NCI-H345 treated with DMSO at 0.1 percent for 48 hours (cell line): Measurements from ENCODE around the gene S1PR1.

Source experiments
- DNase-seq: peaks from one replicate; lab custom pipeline; 2025; ENCODE audit not compliant: unreplicated experiment; lab: John Stamatoyannopoulos, UW

The S1PR1 gene

DNA sequence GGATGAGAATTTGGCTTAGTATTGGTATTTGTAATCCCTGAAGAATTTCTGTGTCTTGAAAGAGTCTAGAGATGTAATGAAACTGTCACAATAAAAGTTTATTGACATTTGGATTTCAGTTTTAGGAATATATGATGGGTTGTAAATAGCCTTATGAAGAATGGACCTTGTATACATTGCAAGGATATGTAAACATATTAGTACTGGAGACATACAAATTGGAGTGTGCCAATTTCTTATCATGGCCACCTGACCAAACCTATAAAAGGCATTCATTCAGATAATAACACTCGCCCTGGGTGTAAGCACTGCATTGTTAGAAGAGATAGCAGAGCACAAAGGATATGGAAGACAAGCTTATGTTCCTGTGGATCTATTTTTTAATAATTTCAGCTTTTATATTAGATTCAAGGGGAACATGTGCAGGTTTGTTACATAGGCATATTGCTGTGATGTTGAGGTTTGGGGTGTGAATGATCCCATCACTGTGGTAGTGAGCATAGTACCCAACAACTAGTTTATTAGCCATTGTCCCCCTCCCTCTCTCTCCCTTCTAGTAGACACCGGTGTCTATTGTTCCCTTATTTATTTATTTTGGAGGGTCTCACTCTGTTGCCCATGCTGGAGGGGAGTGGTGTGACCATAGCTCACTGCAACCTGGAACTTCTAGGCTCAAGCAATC lies 8.6 kb downstream of the S1PR1 start:
- DNase-seq, result no peak

GRCh38 chr1:101247404-101248287 lies 10.8 kb downstream of the S1PR1 start:
- no peak for DNase-seq

GRCh38 chr1:101250222-101250621 lies 13.4 kb downstream of the S1PR1 start:
- no peak for DNase-seq

- no peak for DNase-seq
Observed at GRCh38 chr1:101250656-101251272, 13.9 kb downstream of the S1PR1 start.

GRCh38 chr1:101251504-101251903 lies 14.7 kb downstream of the S1PR1 start:
- DNase-seq, result no peak

- no peak for DNase-seq
Observed at GRCh38 chr1:101253976-101254674, 17.3 kb downstream of the S1PR1 start.

DNA sequence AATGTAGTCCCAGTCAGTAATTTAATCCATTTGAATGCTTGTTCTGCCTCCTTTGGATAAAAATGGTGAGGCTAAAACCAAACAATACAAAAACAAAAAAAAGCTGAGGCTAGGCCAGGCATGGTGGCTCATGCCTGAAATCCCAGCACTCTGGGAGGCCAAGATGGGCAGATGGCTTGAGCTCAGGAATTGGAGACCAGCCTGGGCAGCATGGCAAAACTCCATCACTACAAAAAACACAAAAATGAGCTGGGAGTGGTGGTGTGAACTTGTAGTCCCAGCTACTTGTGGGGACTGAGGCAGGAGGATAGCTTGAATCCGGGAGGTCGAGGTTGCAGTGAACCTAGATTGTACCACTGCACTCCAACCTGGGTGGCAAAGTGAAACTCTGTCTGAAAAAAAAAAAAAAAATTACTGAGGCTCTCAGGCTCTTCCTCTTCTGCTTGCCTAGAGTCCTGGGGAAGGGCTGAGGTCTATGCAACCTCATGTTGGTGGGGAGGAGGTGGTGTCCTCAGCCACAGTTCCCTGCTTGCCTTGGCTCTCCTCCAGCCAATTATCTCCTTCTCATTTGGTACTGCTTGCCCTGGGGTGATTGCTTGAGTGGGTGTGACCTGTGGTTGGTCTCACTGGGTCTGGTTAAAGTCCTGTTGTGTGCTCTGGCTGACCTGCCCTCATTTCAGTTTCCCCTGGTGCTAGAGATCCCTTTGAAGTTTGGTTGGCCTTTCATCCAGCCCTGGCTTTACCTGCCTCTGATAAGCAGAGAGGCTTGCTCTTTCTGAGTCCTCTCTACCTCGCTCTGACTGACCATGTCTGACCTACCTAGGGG lies 20.9 kb downstream of the S1PR1 start:
- DNase-seq, result no peak

GRCh38 chr1:101259744-101260148 lies 22.9 kb downstream of the S1PR1 start:
- no peak for DNase-seq

DNA sequence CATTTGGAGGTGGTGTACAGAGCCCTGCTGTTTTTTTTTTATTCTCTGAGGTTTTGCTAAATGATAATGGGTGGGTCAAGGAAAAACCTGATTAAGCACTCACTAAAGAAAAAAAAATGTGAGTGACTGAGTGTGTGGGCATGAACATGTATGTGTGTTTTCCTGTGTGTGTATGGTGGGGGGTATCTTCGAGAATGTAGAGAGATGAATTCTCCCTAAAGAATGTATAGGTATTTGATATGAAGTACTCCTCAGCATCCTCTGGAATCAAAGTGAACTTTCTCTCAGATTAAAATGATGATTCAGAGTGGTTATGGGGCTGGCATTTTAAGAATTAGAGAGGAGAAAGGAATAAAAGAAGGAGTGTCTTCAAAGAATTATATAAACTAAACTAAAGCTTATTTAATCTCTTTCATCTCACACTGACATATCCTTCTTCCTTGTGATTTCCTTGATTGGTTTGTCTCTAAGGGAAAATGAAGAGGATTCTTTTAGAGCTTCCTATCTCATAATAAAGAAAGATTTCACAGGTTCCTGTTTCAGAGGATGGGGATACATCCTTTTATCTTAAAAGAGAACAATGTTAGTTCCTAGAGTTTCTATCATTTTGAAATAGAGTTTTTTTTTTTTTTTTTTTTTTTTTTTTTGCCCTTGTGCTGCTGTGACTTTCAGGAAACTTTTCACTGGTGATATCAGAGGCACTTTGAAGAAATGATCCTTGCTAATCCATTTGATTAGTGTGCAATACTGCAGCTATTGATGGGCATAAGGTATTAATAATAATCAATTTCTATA lies 23.9 kb downstream of the S1PR1 start:
- no peak for DNase-seq

GRCh38 chr1:101261623-101262022 lies 24.8 kb downstream of the S1PR1 start:
- no peak for DNase-seq

GRCh38 chr1:101262060-101262459 lies 25.2 kb downstream of the S1PR1 start:
- no peak for DNase-seq

DNA sequence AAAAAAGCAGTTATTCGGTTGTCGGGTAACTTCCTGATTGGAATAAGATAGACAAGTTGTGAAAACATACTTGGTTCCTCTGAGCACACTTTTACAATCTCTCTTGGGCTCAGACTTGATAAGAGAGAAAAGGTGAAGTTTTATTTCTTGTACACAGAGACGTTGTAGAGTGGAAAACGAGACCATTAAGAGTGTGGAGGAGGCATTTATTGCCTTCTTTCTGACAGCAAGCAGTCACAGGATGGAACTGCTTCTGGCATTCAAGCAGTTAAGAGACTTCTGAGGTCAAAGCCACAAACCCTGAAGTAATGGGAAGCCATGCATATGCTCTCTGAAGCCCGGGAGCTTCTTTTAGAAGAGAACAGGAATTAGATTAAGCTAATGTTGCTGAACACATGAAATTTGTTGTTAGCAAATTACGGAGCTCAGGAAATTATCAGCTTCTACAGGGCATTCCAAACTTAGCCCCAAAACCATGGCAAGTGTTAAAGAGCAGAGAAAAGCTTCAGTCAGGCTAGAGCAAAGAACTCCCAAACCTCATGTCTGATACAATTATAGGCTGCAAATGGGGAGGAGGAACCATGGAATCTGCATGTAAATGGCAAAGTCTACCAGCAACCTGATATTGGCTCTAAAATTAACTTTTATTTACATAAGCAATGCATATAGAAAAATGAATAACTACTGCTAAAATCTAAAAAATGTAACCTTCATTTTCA lies 26.0 kb downstream of the S1PR1 start:
- no peak for DNase-seq

GRCh38 chr1:101264697-101265096 lies 27.9 kb downstream of the S1PR1 start:
- DNase-seq, result no peak

GRCh38 chr1:101265684-101266083 lies 28.9 kb downstream of the S1PR1 start:
- no peak for DNase-seq

DNA sequence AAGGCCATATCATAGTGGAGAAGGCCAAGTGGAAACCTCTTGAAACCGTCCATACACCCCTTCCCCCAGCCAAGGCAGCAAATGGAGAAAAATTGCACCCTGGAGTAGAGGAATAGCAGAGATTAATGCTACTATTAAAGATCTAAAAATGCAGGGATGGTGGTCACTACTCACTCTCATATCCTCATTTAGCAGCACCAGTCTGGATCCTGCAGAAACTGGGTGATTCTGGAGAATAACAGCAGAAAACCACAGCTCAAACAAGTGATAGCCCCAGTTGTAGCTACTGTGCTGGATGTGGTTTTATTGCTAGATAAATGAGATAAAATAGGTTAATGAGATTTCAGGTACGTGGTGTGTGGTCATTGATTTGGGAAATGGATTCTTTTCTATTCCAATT lies 30.3 kb downstream of the S1PR1 start:
- DNase-seq, result no peak

DNA sequence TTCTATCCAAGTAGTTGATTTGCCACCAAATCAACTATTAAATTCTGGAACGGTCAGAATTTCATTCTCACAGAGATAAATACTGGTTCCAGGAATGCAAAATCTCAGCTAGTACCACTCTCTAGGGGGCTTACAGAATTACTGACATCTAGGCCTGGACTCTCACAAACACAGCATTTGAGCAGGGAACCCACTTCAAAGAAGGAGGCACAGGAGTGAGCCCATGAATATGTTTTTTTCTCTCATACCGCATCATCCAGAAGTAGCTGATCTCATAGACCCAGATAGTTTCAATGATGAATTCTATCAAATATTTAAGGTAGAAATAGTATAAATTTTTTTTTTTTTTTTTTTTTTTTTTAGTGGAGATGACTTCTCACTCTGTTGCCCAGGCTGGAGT lies 32.1 kb downstream of the S1PR1 start:
- DNase-seq, result no peak

GRCh38 chr1:101275672-101276071 lies 38.9 kb downstream of the S1PR1 start:
- no peak for DNase-seq

DNA sequence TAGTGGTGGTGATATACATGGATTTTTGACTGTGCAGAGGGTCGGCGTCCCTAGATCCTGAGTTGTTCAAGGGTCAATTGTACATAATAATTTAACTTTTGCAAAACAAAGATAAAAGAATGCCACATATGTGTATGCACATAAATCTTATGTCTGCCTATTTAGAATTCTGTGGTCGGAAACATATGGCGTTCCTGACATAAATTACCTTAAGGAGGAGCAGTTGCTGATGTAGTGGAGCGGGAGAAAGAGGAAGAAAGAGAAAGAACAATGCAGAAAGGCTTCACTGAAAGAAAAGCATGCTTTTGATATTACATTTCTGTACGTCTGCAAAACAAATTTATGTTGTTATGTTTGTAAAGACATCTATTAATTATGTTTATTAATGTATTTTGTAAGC lies 40.0 kb downstream of the S1PR1 start:
- DNase-seq, result no peak

- DNase-seq, result no peak
Observed at GRCh38 chr1:101278238-101278637, 41.4 kb downstream of the S1PR1 start.
